ENCODE data around the gene INTS6.

- no peak for TF ChIP-seq POLR2A (IDR thresholded peaks at IDR 0.05; ENCODE audit: low read depth, low read length)
- TF ChIP-seq, protein P1, sequence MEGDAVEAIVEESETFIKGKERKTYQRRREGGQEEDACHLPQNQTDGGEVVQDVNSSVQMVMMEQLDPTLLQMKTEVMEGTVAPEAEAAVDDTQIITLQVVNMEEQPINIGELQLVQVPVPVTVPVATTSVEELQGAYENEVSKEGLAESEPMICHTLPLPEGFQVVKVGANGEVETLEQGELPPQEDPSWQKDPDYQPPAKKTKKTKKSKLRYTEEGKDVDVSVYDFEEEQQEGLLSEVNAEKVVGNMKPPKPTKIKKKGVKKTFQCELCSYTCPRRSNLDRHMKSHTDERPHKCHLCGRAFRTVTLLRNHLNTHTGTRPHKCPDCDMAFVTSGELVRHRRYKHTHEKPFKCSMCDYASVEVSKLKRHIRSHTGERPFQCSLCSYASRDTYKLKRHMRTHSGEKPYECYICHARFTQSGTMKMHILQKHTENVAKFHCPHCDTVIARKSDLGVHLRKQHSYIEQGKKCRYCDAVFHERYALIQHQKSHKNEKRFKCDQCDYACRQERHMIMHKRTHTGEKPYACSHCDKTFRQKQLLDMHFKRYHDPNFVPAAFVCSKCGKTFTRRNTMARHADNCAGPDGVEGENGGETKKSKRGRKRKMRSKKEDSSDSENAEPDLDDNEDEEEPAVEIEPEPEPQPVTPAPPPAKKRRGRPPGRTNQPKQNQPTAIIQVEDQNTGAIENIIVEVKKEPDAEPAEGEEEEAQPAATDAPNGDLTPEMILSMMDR (conservative IDR thresholded peaks at IDR 0.05; ENCODE audit: low read depth, low read length) = no peak
- no peak for TF ChIP-seq USF2 (IDR thresholded peaks at IDR 0.05; ENCODE audit: low read depth, low read length)
- no peak for TF ChIP-seq MAFK (IDR thresholded peaks at IDR 0.05; ENCODE audit: low read depth, low read length)
- TF ChIP-seq CEBPB (IDR thresholded peaks at IDR 0.05; ENCODE audit: low read depth, low read length) = no peak
- no peak for TF ChIP-seq MAZ (IDR thresholded peaks at IDR 0.05; ENCODE audit: borderline replicate concordance, low read depth, low read length)
- no peak for TF ChIP-seq RCOR1 (IDR thresholded peaks at IDR 0.05; ENCODE audit: insufficient replicate concordance, low read length)
- no peak for TF ChIP-seq BHLHE40 (IDR thresholded peaks at IDR 0.05; ENCODE audit: low read depth, low read length)
- TF ChIP-seq, protein P2, sequence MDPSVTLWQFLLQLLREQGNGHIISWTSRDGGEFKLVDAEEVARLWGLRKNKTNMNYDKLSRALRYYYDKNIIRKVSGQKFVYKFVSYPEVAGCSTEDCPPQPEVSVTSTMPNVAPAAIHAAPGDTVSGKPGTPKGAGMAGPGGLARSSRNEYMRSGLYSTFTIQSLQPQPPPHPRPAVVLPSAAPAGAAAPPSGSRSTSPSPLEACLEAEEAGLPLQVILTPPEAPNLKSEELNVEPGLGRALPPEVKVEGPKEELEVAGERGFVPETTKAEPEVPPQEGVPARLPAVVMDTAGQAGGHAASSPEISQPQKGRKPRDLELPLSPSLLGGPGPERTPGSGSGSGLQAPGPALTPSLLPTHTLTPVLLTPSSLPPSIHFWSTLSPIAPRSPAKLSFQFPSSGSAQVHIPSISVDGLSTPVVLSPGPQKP (IDR thresholded peaks at IDR 0.05; ENCODE audit: borderline replicate concordance, low read depth, low read length) = no peak
- no peak for TF ChIP-seq SMC3 (IDR thresholded peaks at IDR 0.05; ENCODE audit: low read depth, low read length)
- no peak for TF ChIP-seq CHD1 (IDR thresholded peaks at IDR 0.05; ENCODE audit: low read depth, low read length)
- no peak for TF ChIP-seq RFX5 (IDR thresholded peaks at IDR 0.05; ENCODE audit: low read depth, low read length)
These were observed 135.6 kb downstream of the INTS6 start for GRCh38 chr13:51317262-51317661.
